ENCODE measurements around the gene AUNIP.

AUNIP gene

DNA sequence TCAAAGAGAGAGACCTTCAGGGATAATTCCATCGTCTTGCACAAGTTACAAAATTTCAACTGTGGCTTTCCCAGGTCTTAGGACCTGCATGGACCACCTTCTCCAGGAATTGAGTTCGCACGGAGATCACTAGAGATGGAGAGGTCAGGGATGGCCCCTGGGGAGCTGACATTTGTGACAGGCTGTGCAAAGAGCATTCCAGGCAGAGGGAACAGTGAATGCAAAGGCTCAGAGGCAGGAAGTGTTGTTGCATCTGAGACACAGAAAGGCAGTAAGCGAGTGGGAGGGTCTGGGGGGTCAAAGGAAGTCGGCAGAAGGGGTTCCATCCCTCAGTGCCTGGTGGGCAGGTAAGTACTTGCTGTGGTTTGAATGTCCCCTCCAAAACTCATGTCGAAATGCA is 68.8 kb downstream of the AUNIP start:
- Histone ChIP-seq H3K9ac (ENCODE audit: low read depth, low read length) (no peak overlapping the region), H3K79me2 (ENCODE audit: insufficient read depth, low read length) (no peaks in the 10 kb centered on the region), H3K9me3 (ENCODE audit: insufficient read depth, low read length, severe bottlenecking) (no peaks in the 10 kb centered on the region), H2AFZ (ENCODE audit: low read depth, low read length) (no peak overlapping the region), H3K4me2 (ENCODE audit: insufficient read depth, low read length) (no peak overlapping the region), H3K4me1 (ENCODE audit: insufficient read depth, low read length) (no peaks in the 10 kb centered on the region), H4K20me1 (ENCODE audit: insufficient read depth, low read length) (peaks cover 8% of the 10 kb centered on the region), H3K27me3 (ENCODE audit: insufficient read depth, low read length, poor library complexity) (peaks cover 27% of the 10 kb centered on the region), H3K36me3 (ENCODE audit: insufficient read depth, low read length) (no peaks in the 10 kb centered on the region), H3K27ac (ENCODE audit: low read length) (no peak overlapping the region), H3K4me3 (ENCODE audit: low read depth in 1 of 2, low read length in 2 of 2) (no peak overlapping the region)
- TF ChIP-seq, protein P1, sequence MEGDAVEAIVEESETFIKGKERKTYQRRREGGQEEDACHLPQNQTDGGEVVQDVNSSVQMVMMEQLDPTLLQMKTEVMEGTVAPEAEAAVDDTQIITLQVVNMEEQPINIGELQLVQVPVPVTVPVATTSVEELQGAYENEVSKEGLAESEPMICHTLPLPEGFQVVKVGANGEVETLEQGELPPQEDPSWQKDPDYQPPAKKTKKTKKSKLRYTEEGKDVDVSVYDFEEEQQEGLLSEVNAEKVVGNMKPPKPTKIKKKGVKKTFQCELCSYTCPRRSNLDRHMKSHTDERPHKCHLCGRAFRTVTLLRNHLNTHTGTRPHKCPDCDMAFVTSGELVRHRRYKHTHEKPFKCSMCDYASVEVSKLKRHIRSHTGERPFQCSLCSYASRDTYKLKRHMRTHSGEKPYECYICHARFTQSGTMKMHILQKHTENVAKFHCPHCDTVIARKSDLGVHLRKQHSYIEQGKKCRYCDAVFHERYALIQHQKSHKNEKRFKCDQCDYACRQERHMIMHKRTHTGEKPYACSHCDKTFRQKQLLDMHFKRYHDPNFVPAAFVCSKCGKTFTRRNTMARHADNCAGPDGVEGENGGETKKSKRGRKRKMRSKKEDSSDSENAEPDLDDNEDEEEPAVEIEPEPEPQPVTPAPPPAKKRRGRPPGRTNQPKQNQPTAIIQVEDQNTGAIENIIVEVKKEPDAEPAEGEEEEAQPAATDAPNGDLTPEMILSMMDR (IDR thresholded peaks at IDR 0.05; ENCODE audit: borderline replicate concordance, extremely low read depth, low read length, poor library complexity, severe bottlenecking), result no peak
- TF ChIP-seq EZH2 (IDR thresholded peaks at IDR 0.05; ENCODE audit: borderline replicate concordance, low read depth, low read length, severe bottlenecking), result no peak
- DNase-seq, result no peak
- no peak for ATAC-seq (ENCODE audit: insufficient read depth, low read depth)

- H3K4me3 ChIP-seq (ENCODE audit: low read depth in 1 of 2, low read length in 2 of 2), result no peak overlapping the region
- H2AFZ ChIP-seq (ENCODE audit: low read depth, low read length), result no peak overlapping the region
- no peak overlapping the region for H3K4me2 ChIP-seq (ENCODE audit: insufficient read depth, low read length)
- DNase-seq (no peak), ATAC-seq (ENCODE audit: insufficient read depth, low read depth) (no peak)
- no peak overlapping the region for H3K9ac ChIP-seq (ENCODE audit: low read depth, low read length)
- no peaks in the 10 kb centered on the region for H3K79me2 ChIP-seq (ENCODE audit: insufficient read depth, low read length)
- TF ChIP-seq, protein P1 (IDR thresholded peaks at IDR 0.05; ENCODE audit: borderline replicate concordance, extremely low read depth, low read length, poor library complexity, severe bottlenecking), result no peak
- TF ChIP-seq EZH2 (IDR thresholded peaks at IDR 0.05; ENCODE audit: borderline replicate concordance, low read depth, low read length, severe bottlenecking), result no peak
- no peaks in the 10 kb centered on the region for H3K36me3 ChIP-seq (ENCODE audit: insufficient read depth, low read length)
- no peaks in the 10 kb centered on the region for H3K9me3 ChIP-seq (ENCODE audit: insufficient read depth, low read length, severe bottlenecking)
- peaks cover 8% of the 10 kb centered on the region for H4K20me1 ChIP-seq (ENCODE audit: insufficient read depth, low read length)
- peaks cover 38% of the 10 kb centered on the region for H3K27me3 ChIP-seq (ENCODE audit: insufficient read depth, low read length, poor library complexity)
- H3K27ac ChIP-seq (ENCODE audit: low read length), result no peak overlapping the region
- no peaks in the 10 kb centered on the region for H3K4me1 ChIP-seq (ENCODE audit: insufficient read depth, low read length)
Observed at GRCh38 chr1:25787760-25788166, 71.5 kb downstream of the AUNIP start.

- H3K9me3 ChIP-seq (ENCODE audit: insufficient read depth, low read length, severe bottlenecking), result no peaks in the 10 kb centered on the region
- no peak for TF ChIP-seq EZH2 (IDR thresholded peaks at IDR 0.05; ENCODE audit: borderline replicate concordance, low read depth, low read length, severe bottlenecking)
- no peak overlapping the region for H3K4me2 ChIP-seq (ENCODE audit: insufficient read depth, low read length)
- H3K27me3 ChIP-seq (ENCODE audit: insufficient read depth, low read length, poor library complexity), result peaks cover 42% of the 10 kb centered on the region
- H3K36me3 ChIP-seq (ENCODE audit: insufficient read depth, low read length), result no peaks in the 10 kb centered on the region
- H4K20me1 ChIP-seq (ENCODE audit: insufficient read depth, low read length), result peaks cover 8% of the 10 kb centered on the region
- H3K4me3 ChIP-seq (ENCODE audit: low read depth in 1 of 2, low read length in 2 of 2), result no peak overlapping the region
- no peak overlapping the region for H3K9ac ChIP-seq (ENCODE audit: low read depth, low read length)
- no peaks in the 10 kb centered on the region for H3K79me2 ChIP-seq (ENCODE audit: insufficient read depth, low read length)
- ATAC-seq (ENCODE audit: insufficient read depth, low read depth) (no peak; the same call in 2 of the 3 replicates), DNase-seq (no peak)
- no peak overlapping the region for H3K27ac ChIP-seq (ENCODE audit: low read length)
- no peaks in the 10 kb centered on the region for H3K4me1 ChIP-seq (ENCODE audit: insufficient read depth, low read length)
- H2AFZ ChIP-seq (ENCODE audit: low read depth, low read length), result no peak overlapping the region
Observed at GRCh38 chr1:25786887-25787759, 72.1 kb downstream of the AUNIP start.

DNA sequence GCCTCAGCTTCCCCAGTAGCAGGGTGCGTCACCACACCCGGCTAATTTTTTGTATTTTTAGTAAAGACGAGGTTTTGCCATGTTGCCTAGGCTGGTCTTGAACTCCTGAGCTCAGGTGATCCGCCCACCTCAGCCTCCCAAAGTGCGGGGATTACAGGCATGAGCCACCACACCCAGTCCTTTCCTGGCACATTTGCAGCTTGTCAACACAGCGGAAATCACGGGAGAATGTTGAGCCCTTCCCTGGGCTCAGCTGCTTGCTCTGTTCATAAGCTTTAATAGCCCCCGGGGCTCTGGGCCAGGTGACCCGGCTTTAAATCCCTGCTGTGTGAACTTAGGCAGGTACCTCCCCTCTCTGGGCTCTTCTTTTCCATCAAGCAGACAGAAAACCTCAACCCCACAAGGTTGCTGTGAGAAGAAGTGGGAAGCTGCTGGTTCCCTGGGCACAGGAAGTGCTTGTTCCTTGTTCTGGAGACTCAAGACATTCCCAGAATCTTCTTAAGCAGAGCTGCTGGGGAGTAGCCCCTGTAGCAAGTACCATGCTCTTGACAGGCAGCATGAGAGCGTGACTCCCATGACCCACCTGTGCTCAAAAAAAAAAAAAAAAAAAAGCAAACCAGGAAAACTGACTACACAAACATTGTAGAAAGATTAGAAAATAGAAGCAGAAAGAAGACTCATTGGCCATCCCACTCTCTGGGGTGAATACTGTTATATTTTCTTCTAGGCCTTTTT is 73.8 kb downstream of the AUNIP start:
- Histone ChIP-seq H3K4me2 (ENCODE audit: insufficient read depth, low read length) (no peak overlapping the region), H3K27me3 (ENCODE audit: insufficient read depth, low read length, poor library complexity) (peaks cover 34% of the 10 kb centered on the region), H3K36me3 (ENCODE audit: insufficient read depth, low read length) (no peaks in the 10 kb centered on the region), H4K20me1 (ENCODE audit: insufficient read depth, low read length) (peaks cover 17% of the 10 kb centered on the region; the same call in 1 of the 2 replicates), H3K4me1 (ENCODE audit: insufficient read depth, low read length) (no peaks in the 10 kb centered on the region), H3K9me3 (ENCODE audit: insufficient read depth, low read length, severe bottlenecking) (no peaks in the 10 kb centered on the region), H3K9ac (ENCODE audit: low read depth, low read length) (no peak overlapping the region), H3K27ac (ENCODE audit: low read length) (no peak overlapping the region), H3K4me3 (ENCODE audit: low read depth in 1 of 2, low read length in 2 of 2) (no peak overlapping the region), H2AFZ (ENCODE audit: low read depth, low read length) (no peak overlapping the region), H3K79me2 (ENCODE audit: insufficient read depth, low read length) (no peaks in the 10 kb centered on the region)
- TF ChIP-seq, protein P1 (IDR thresholded peaks at IDR 0.05; ENCODE audit: borderline replicate concordance, extremely low read depth, low read length, poor library complexity, severe bottlenecking), result no peak
- no peak for TF ChIP-seq EZH2 (IDR thresholded peaks at IDR 0.05; ENCODE audit: borderline replicate concordance, low read depth, low read length, severe bottlenecking)
- ATAC-seq (ENCODE audit: insufficient read depth, low read depth), result no peak
- DNase-seq, result no peak
